K562 (cell line): ENCODE measurements around the gene BTRC. TPM values are rescaled to one million over a fixed set of nuclear protein-coding genes. Genes with fewer than 3 reads are reported as not detected.

Source experiments
- KAT8 ChIP-seq: fragments of 450-650 bp; IDR thresholded peaks from 2 replicates; pipeline ENCODE4 v1.6.1; 2016; ENCODE audit warnings: low read depth, mild to moderate bottlenecking
- MGA ChIP-seq: fragments of 450-650 bp; IDR thresholded peaks from 2 replicates; pipeline ENCODE4 v1.6.1; 2016; ENCODE audit warnings: mild to moderate bottlenecking, moderate library complexity
- NFATC3 ChIP-seq: fragments of 450-650 bp; IDR thresholded peaks from 2 replicates; pipeline ENCODE4 v1.6.1; 2017; ENCODE audit warnings: mild to moderate bottlenecking
- PCBP2 ChIP-seq: fragments of 200-400 bp; formaldehyde crosslinking; IDR thresholded peaks from 2 replicates; pipeline ENCODE4 v1.6.1; 2018; ENCODE audit warnings: low read length, low read depth, mild to moderate bottlenecking, moderate library complexity; ENCODE audit not compliant: poor library complexity, severe bottlenecking
- SPI1 ChIP-seq: IDR thresholded peaks from 2 replicates; pipeline ENCODE4 v1.6.1; 2011; ENCODE audit warnings: low read depth, low read length, control low read depth, borderline replicate concordance
- SREBF2 ChIP-seq: sonication (generic); formaldehyde crosslinking; IDR thresholded peaks from 2 replicates; pipeline ENCODE4 v1.4.0; 2020; ENCODE audit warnings: mild to moderate bottlenecking, missing genetic modification reagents
- TFAP4 ChIP-seq: sonication (generic); formaldehyde crosslinking; IDR thresholded peaks from 2 replicates; pipeline ENCODE4 v1.8.0; 2022; ENCODE audit warnings: missing genetic modification reagents, mild to moderate bottlenecking, moderate library complexity, borderline replicate concordance
- ZFP1 ChIP-seq: fragments of 450-650 bp; formaldehyde crosslinking; IDR thresholded peaks from 2 replicates; pipeline ENCODE4 v1.4.0; 2020; ENCODE audit warnings: mild to moderate bottlenecking, mixed read lengths
- ZFX ChIP-seq: sonication (generic); formaldehyde crosslinking; IDR thresholded peaks from 2 replicates; pipeline ENCODE4 v1.8.0; 2022; ENCODE audit warnings: mild to moderate bottlenecking, missing genetic modification reagents, moderate library complexity
- ZNF740 ChIP-seq, 3 experiments: fragments of 200-800 bp in 1 of 3; sonication (Bioruptor generic) in 1 of 3; sonication (generic) in 1 of 3; formaldehyde crosslinking in 1 of 3; IDR thresholded peaks; 2 replicates each; pipeline versions ENCODE4 v1.6.1 to v1.8.0; 2016 to 2022; ENCODE audit warnings: mild to moderate bottlenecking in 2 of 3, missing compliant biosample characterization in 2 of 3, missing genetic modification characterization in 2 of 3, missing genetic modification reagents in 1 of 3
- polyA plus RNA-seq, 8 experiments: library from polyadenylated mRNA; depleted of rRNA in 4 of 8; stranded (reverse) in 5 of 8; unstranded in 3 of 8; fragments of >200 nt; fragmentation: Nextera tagmentation in 2 of 8; fragmentation: Illumina TruSeq in 1 of 8; extraction: Ambion mirVana in 2 of 8; extraction: Trizol in 1 of 8; gene quantifications; 2 replicates each; pipeline versions ENCODE4 v1.2.1 to v1.2.3, GENCODE V29; 2011 to 2014; ENCODE audit warnings: inconsistent platforms in 1 of 8, missing spikeins in 1 of 8
- total RNA-seq, 7 experiments: library from RNA; depleted of rRNA in 6 of 7; stranded (reverse); fragments of >200 nt in 6 of 7; fragmentation: Illumina TruSeq in 2 of 7; extraction: Trizol in 2 of 7; gene quantifications; 2 replicates each; pipeline versions ENCODE4 v1.2.1 to v1.2.3, GENCODE V29; 2011 to 2021; ENCODE audit warnings: low replicate concordance in 1 of 7

Gene BTRC
- total and polyA plus RNA-seq, 9 of the 15 experiments (the other 6 are each of a cell fraction or from before 2014, with no cell fraction given), result 1.6 to 15.4 (median 7.0) TPM

- peak; percentile 73 for TF ChIP-seq MGA
- TF ChIP-seq SREBF2, result no peak
- no peak for TF ChIP-seq SPI1
- no peak for TF ChIP-seq NFATC3
- TF ChIP-seq PCBP2, result no peak
- peak; percentile 96 for TF ChIP-seq ZNF740 (CRISPR knock-in tag; IDR thresholded peaks at IDR 0.05)
- peak in 1 of 2 experiments; percentile 76; a peak in 1 of 4 replicates for TF ChIP-seq ZNF740 (tag; IDR thresholded peaks at IDR 0.05)
- no peak for TF ChIP-seq ZFP1 (CRISPR knock-in tag)
- TF ChIP-seq TFAP4 (CRISPR knock-in tag), result peak; percentile 85
- no peak for TF ChIP-seq KAT8
- TF ChIP-seq ZFX (CRISPR knock-in tag), result peak; percentile 54
Measured at GRCh38 chr10:101566333-101567164, 212.6 kb downstream of the BTRC start (continued).
